Fibroblast of skin of left biceps (primary cell): ENCODE data around the gene FAM210B.
"Not testable (repeated sequence)": the region's sequence is repeated elsewhere in the genome, so short reads cannot be mapped to it uniquely, and the experiment has no call there.

Experiments
- DNase-seq, 2 experiments: peaks; one replicate each; pipeline ENCODE4 v3.0.0-alpha.2; 2013; ENCODE audit warnings: low read depth in 2 of 2

Gene FAM210B

GRCh38 chr20:56360908-56361205, 2.1 kb downstream of the FAM210B start:
- no peak for DNase-seq

- DNase-seq = no peak
Observed at GRCh38 chr20:56361900-56362299, 3.1 kb downstream of the FAM210B start.

GRCh38 chr20:56362833-56363413, 4.1 kb downstream of the FAM210B start:
- no peak for DNase-seq

GRCh38 chr20:56363491-56363890, 4.7 kb downstream of the FAM210B start:
- no peak for DNase-seq

GRCh38 chr20:56368351-56369134, 9.8 kb downstream of the FAM210B start:
- DNase-seq = no peak

GRCh38 chr20:56369179-56369578, 10.4 kb downstream of the FAM210B start:
- DNase-seq = no peak

GRCh38 chr20:56371977-56372376, 13.2 kb downstream of the FAM210B start:
- DNase-seq = no peak

- DNase-seq = no peak
Observed at GRCh38 chr20:56372850-56373249, 14.1 kb downstream of the FAM210B start.

- DNase-seq = peak; percentile 85 to 90
Observed at GRCh38 chr20:56373942-56374341, 15.2 kb downstream of the FAM210B start.

GRCh38 chr20:56376331-56376730, 17.6 kb downstream of the FAM210B start:
- no peak for DNase-seq

- DNase-seq = no peak
Observed at GRCh38 chr20:56378386-56378785, 19.6 kb downstream of the FAM210B start.

- no peak for DNase-seq
Observed at GRCh38 chr20:56380375-56380774, 21.6 kb downstream of the FAM210B start.

GRCh38 chr20:56381501-56381900, 22.7 kb downstream of the FAM210B start:
- DNase-seq = no peak

- no peak for DNase-seq
Observed at GRCh38 chr20:56382696-56383095, 23.9 kb downstream of the FAM210B start.

GRCh38 chr20:56383334-56383733, 24.6 kb downstream of the FAM210B start:
- DNase-seq = no peak

GRCh38 chr20:56385130-56385529, 26.4 kb downstream of the FAM210B start:
- DNase-seq = no peak

- no peak for DNase-seq
Observed at GRCh38 chr20:56386219-56386618, 27.4 kb downstream of the FAM210B start.

GRCh38 chr20:56388882-56389281, 30.1 kb downstream of the FAM210B start:
- no peak for DNase-seq

- no peak for DNase-seq
Observed at GRCh38 chr20:56389807-56390206, 31.0 kb downstream of the FAM210B start.

- not testable (repeated sequence) for DNase-seq
Observed at GRCh38 chr20:56390396-56390795, 31.6 kb downstream of the FAM210B start.

GRCh38 chr20:56391037-56391436, 32.3 kb downstream of the FAM210B start:
- no peak for DNase-seq

- no peak for DNase-seq
Observed at GRCh38 chr20:56391596-56392131, 32.9 kb downstream of the FAM210B start.

- peak; percentile 98 for DNase-seq
Observed at GRCh38 chr20:56392132-56392880, 33.5 kb downstream of the FAM210B start, which contains the start of the genes AURKA and CSTF1. AURKA (minus strand) TSS chr20:56392215; CDS start chr20:56388197, 4,018 bp downstream. CSTF1 (plus strand) TSS chr20:56392645; CDS start chr20:56395553, 2,908 bp downstream.
